ENCODE data around the gene ANGPTL2. TPM values are rescaled to one million over a fixed set of nuclear protein-coding genes. Genes with fewer than 3 reads are reported as not detected.

ANGPTL2 gene
- total RNA-seq, 1 experiment from 2014 or later = 5.1 TPM

GRCh38 chr9:127140181-127140580, 17.7 kb upstream of the ANGPTL2 start:
- Histone ChIP-seq H2AK5ac (ENCODE audit: insufficient read length, low read length) (no peak overlapping the region), H2BK12ac (ENCODE audit: insufficient read length, low read depth, low read length) (no peak overlapping the region), H3K9ac (ENCODE audit: extremely low read depth, insufficient read length, low read length) (no peak overlapping the region), H3K27me3 (ENCODE audit: insufficient read depth, low read length) (no peaks in the 10 kb centered on the region), H3K23ac (ENCODE audit: insufficient read length, low read depth, low read length) (no peak overlapping the region), H4K91ac (ENCODE audit: insufficient read length, low read depth, low read length) (no peak overlapping the region), H3K4me2 (ENCODE audit: insufficient read depth, insufficient read length, low read length) (no peak overlapping the region), H3K56ac (ENCODE audit: insufficient read length, low read depth, low read length) (no peak overlapping the region), H3K18ac (ENCODE audit: insufficient read length, low read depth, low read length) (no peak overlapping the region), H4K20me1 (ENCODE audit: control insufficient read depth, insufficient read depth, insufficient read length) (no peaks in the 10 kb centered on the region), H3K9me3 (ENCODE audit: control insufficient read depth, low read depth, low read length) (no peaks in the 10 kb centered on the region), H3K79me2 (ENCODE audit: insufficient read depth, low read length) (no peaks in the 10 kb centered on the region), H3K4me1 (ENCODE audit: insufficient read depth, low read length) (peaks cover 2% of the 10 kb centered on the region; the same call in 1 of the 2 replicates), H3K27ac (ENCODE audit: insufficient read length, low read depth, low read length) (no peak overlapping the region), H2BK20ac (ENCODE audit: low read depth, low read length, poor library complexity, severe bottlenecking) (no peak overlapping the region), H2BK5ac (ENCODE audit: insufficient read length, low read length) (no peak overlapping the region), H3K14ac (ENCODE audit: insufficient read depth, low read length) (no peak overlapping the region), H4K8ac (replicated peaks; ENCODE audit: insufficient read length, low read depth, low read length) (no peak overlapping the region), H3K23me2 (ENCODE audit: insufficient read length, low read depth, low read length, poor library complexity, severe bottlenecking) (no peaks in the 10 kb centered on the region), H4K5ac (ENCODE audit: insufficient read length, low read depth, low read length) (no peak overlapping the region), H3T11ph (ENCODE audit: low read length) (no peak overlapping the region), H3K4ac (ENCODE audit: low read depth, low read length) (no peak overlapping the region), H3K79me1 (ENCODE audit: insufficient read depth, low read depth, low read length, poor library complexity, severe bottlenecking) (no peaks in the 10 kb centered on the region), H2AFZ (ENCODE audit: low read length) (no peak overlapping the region), H2BK120ac (ENCODE audit: low read depth, low read length, poor library complexity, severe bottlenecking) (no peak overlapping the region), H2BK15ac (ENCODE audit: low read depth, low read length) (no peak overlapping the region)
- no peak for DNase-seq
- no CpG with 5 or more reads among the region's 6 CpGs for WGBS (ENCODE audit: extremely low coverage, insufficient read length, low lambda C conversion rate)
- H3K4me3 Mint-ChIP-seq = no peak overlapping the region
- no peak overlapping the region; a peak in 1 of 7 replicates for H3K27ac Mint-ChIP-seq
- no peak for TF ChIP-seq CTCF (conservative IDR thresholded peaks at IDR 0.05)
- no peaks in the 10 kb centered on the region for H3K36me3 Mint-ChIP-seq (ENCODE audit: insufficient read depth in 1 of 3, low read depth in 3 of 3)
- H3K9me3 Mint-ChIP-seq = no peaks in the 10 kb centered on the region
- H3K4me1 Mint-ChIP-seq = peaks cover 19 to 31% of the 10 kb centered on the region in 2 experiments
- no peaks in the 10 kb centered on the region; the same call in 1 of the 2 replicates for H3K27me3 Mint-ChIP-seq (ENCODE audit: low read depth)
